Keratinocyte (primary cell): ENCODE data around the gene CAPN5. TPM values are rescaled to one million over a fixed set of nuclear protein-coding genes. Genes with fewer than 3 reads are reported as not detected.

Experiments used
- DNase-seq: peaks from one replicate; pipeline ENCODE4 v3.0.0-alpha.2; 2011; ENCODE audit warnings: low read depth, missing footprints, low spot score
- FAIRE-seq: peaks from 2 replicates; lab custom pipeline; 2011; peaks lifted over from hg19 to GRCh38; lab: Jason Lieb, UNC
- H2AFZ ChIP-seq: 2 replicates; pipeline ENCODE4 v1.6.0; 2012; ENCODE audit warnings: low read length, control low read depth, inconsistent platforms; ENCODE audit not compliant: control insufficient read depth
- H3K27ac ChIP-seq: 2 replicates; pipeline ENCODE4 v1.5.1; 2011; ENCODE audit warnings: low read length; ENCODE audit not compliant: control insufficient read depth, insufficient read depth
- H3K27me3 ChIP-seq: 3 replicates; pipeline ENCODE4 v1.6.0; 2011; ENCODE audit warnings: low read length; ENCODE audit not compliant: control insufficient read depth, insufficient read depth; ENCODE audit errors: extremely low read depth
- H3K36me3 ChIP-seq, 2 experiments: 2 replicates in 1 of 2; 3 replicates in 1 of 2; pipeline ENCODE4 v1.5.1; 2011; ENCODE audit warnings: low read length in 2 of 2, mild to moderate bottlenecking in 1 of 2; ENCODE audit not compliant: control insufficient read depth in 2 of 2, insufficient read depth in 2 of 2; ENCODE audit errors: extremely low read depth in 1 of 2
- H3K4me1 ChIP-seq: 3 replicates; pipeline ENCODE4 v1.5.1; 2011; ENCODE audit warnings: low read length; ENCODE audit not compliant: control insufficient read depth, insufficient read depth; ENCODE audit errors: extremely low read depth
- H3K4me2 ChIP-seq: 3 replicates; pipeline ENCODE4 v1.6.0; 2011; ENCODE audit warnings: low read depth, low read length; ENCODE audit not compliant: control insufficient read depth, insufficient read depth; ENCODE audit errors: extremely low read depth
- H3K4me3 ChIP-seq, 3 experiments: fragments of 200-600 bp in 1 of 3; sonication (generic) in 1 of 3; 2 replicates in 2 of 3; 3 replicates in 1 of 3; pipeline ENCODE4 v1.5.1; 2011 to 2016; ENCODE audit warnings: low read length in 3 of 3, mild to moderate bottlenecking in 3 of 3, control low read depth in 2 of 3, inconsistent platforms in 1 of 3, low read depth in 1 of 3, mixed read lengths in 1 of 3, mixed run types in 1 of 3, moderate library complexity in 1 of 3; ENCODE audit not compliant: control insufficient read depth in 2 of 3, insufficient read depth in 2 of 3; ENCODE audit errors: extremely low read depth in 1 of 3
- H3K79me2 ChIP-seq: 2 replicates; pipeline ENCODE4 v1.6.0; 2012; ENCODE audit warnings: low read length; ENCODE audit not compliant: control insufficient read depth, insufficient read depth
- H3K9ac ChIP-seq: 3 replicates; pipeline ENCODE4 v1.6.0; 2011; ENCODE audit warnings: low read length; ENCODE audit not compliant: control insufficient read depth, insufficient read depth; ENCODE audit errors: extremely low read depth
- H3K9me1 ChIP-seq: 3 replicates; pipeline ENCODE4 v1.6.0; 2011; ENCODE audit warnings: low read length; ENCODE audit not compliant: control insufficient read depth, insufficient read depth; ENCODE audit errors: extremely low read depth
- H3K9me3 ChIP-seq: 2 replicates; pipeline ENCODE4 v1.5.1; 2012; ENCODE audit warnings: low read depth, low read length; ENCODE audit not compliant: control insufficient read depth
- H4K20me1 ChIP-seq: 3 replicates; pipeline ENCODE4 v1.6.0; 2011; ENCODE audit warnings: low read length; ENCODE audit not compliant: control insufficient read depth, insufficient read depth; ENCODE audit errors: extremely low read depth
- CTCF ChIP-seq, 3 experiments: IDR thresholded peaks in 1 of 3; conservative IDR thresholded peaks in 1 of 3; optimal IDR thresholded peaks in 1 of 3; 2 replicates in 2 of 3; 3 replicates in 1 of 3; pipeline versions ENCODE3 to v1.5.1; 2011; ENCODE audit warnings: low read length in 3 of 3, mild to moderate bottlenecking in 3 of 3, moderate library complexity in 2 of 3, control low read depth in 1 of 3, inconsistent platforms in 1 of 3; ENCODE audit not compliant: insufficient read depth in 2 of 3; ENCODE audit errors: extremely low read depth in 1 of 3
- EZH2 ChIP-seq: IDR thresholded peaks from one replicate; pipeline ENCODE4 v1.6.1; 2012; ENCODE audit warnings: inconsistent platforms, mild to moderate bottlenecking, low read length, moderate library complexity
- dilution Hi-C: fragments of 300-500 bp; cut with MboI; formaldehyde crosslinking; loops from one replicate; pipeline ENCODE4 v1.7.0; 2020; ENCODE audit warnings: low sequenced_read_pairs; ENCODE audit not compliant: extremely low pct_ligation_motif_present
- polyA plus RNA-seq, 5 experiments: library from polyadenylated mRNA; depleted of rRNA in 3 of 5; stranded (reverse) in 3 of 5; stranded (forward) in 1 of 5; unstranded in 1 of 5; fragments of >200 nt; gene quantifications; 1 replicate in 1 of 5; 2 replicates in 3 of 5; 3 replicates in 1 of 5; pipeline versions ENCODE4 v1.2.1 to v1.2.3, GENCODE V29; 2011 to 2012; ENCODE audit warnings: missing spikeins in 2 of 5, low read depth in 1 of 5, low replicate concordance in 1 of 5

Gene CAPN5
- polyA plus RNA-seq, 1 donor (not counting 4 experiments of a cell fraction or from before 2014, with no cell fraction given) = 1.2 TPM

GRCh38 chr11:77138106-77138649 lies 71.4 kb downstream of the CAPN5 start:
- Histone ChIP-seq H3K9me1 (no peaks in the 10 kb centered on the region), H4K20me1 (no peaks in the 10 kb centered on the region)
- dilution Hi-C loops = no loop called here

GRCh38 chr11:77139201-77139600 lies 72.4 kb downstream of the CAPN5 start:
- H3K4me1 ChIP-seq = no peaks in the 10 kb centered on the region
- H3K4me2 ChIP-seq = no peak overlapping the region
- H3K36me3 ChIP-seq = no peaks in the 10 kb centered on the region
- dilution Hi-C loops = no loop called here
- H3K9me3 ChIP-seq = no peaks in the 10 kb centered on the region
- H4K20me1 ChIP-seq = no peaks in the 10 kb centered on the region
- no peak overlapping the region for H2AFZ ChIP-seq
- no peak overlapping the region for H3K9ac ChIP-seq
- no peak for FAIRE-seq
- no peaks in the 10 kb centered on the region for H3K9me1 ChIP-seq
- TF ChIP-seq CTCF (optimal IDR thresholded peaks at IDR 0.05 in 1 of 3, IDR thresholded peaks at IDR 0.05 in 1 of 3, conservative IDR thresholded peaks at IDR 0.05 in 1 of 3; ENCODE audit: extremely low read depth in 1 of 3, insufficient read depth in 2 of 3, low read length in 3 of 3) (no peak), EZH2 (no peak)
- no peak overlapping the region for H3K4me3 ChIP-seq
- H3K27ac ChIP-seq = no peak overlapping the region
- H3K27me3 ChIP-seq = peaks cover 23% of the 10 kb centered on the region
- H3K79me2 ChIP-seq = no peaks in the 10 kb centered on the region
- DNase-seq = no peak

More at GRCh38 chr11:77138106-77138649, 71.4 kb downstream of the CAPN5 start:
- no peak overlapping the region for H2AFZ ChIP-seq
- H3K36me3 ChIP-seq = no peaks in the 10 kb centered on the region
- no peak for DNase-seq
- peaks cover 23% of the 10 kb centered on the region for H3K27me3 ChIP-seq
- no peaks in the 10 kb centered on the region for H3K9me3 ChIP-seq
- H3K4me1 ChIP-seq = no peaks in the 10 kb centered on the region
- FAIRE-seq = no peak
- no peak overlapping the region for H3K9ac ChIP-seq
- no peak overlapping the region for H3K4me2 ChIP-seq
- H3K27ac ChIP-seq = no peak overlapping the region
- H3K4me3 ChIP-seq = no peak overlapping the region
- no peaks in the 10 kb centered on the region for H3K79me2 ChIP-seq
- TF ChIP-seq CTCF (optimal IDR thresholded peaks at IDR 0.05 in 1 of 3, IDR thresholded peaks at IDR 0.05 in 1 of 3, conservative IDR thresholded peaks at IDR 0.05 in 1 of 3; ENCODE audit: extremely low read depth in 1 of 3, insufficient read depth in 2 of 3, low read length in 3 of 3) = no peak
- TF ChIP-seq EZH2 = no peak
